ENCODE data around the gene DNAL1. TPM values are rescaled to one million over a fixed set of nuclear protein-coding genes. Genes with fewer than 3 reads are reported as not detected.

Gene DNAL1
- total and polyA plus RNA-seq, 2 of the 4 experiments (the other 2 are of a cell fraction): 4.5 to 5.4 TPM

DNA sequence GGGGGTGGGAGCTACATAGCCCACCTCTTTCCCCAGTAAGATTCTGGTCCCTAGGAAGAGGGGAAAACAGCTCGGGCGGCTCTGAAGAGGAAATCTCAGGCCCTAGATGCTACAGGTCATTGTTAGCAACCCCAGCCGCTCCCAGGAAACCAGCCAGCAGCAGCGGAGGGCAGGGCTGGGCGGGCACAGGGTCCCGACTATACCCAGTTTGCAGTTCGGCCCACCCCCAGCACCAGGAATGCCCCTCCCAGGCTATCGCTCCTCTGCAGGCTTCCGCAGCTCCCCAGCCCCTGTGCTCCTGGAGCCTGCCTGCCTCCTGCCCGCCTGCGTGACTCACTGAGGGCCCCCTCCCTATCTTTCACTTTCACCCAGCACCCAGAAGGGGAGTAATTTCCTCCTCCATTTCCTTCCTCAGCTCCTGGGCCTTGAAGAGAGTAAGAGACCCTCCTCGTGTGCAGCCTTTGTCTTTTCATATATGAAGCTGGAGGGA is 96.6 kb downstream of the DNAL1 start (continued):
- no peak; the same call in 1 of the 2 replicates for TF ChIP-seq RAD21 (IDR thresholded peaks at IDR 0.05; ENCODE audit: low read length)

DNA sequence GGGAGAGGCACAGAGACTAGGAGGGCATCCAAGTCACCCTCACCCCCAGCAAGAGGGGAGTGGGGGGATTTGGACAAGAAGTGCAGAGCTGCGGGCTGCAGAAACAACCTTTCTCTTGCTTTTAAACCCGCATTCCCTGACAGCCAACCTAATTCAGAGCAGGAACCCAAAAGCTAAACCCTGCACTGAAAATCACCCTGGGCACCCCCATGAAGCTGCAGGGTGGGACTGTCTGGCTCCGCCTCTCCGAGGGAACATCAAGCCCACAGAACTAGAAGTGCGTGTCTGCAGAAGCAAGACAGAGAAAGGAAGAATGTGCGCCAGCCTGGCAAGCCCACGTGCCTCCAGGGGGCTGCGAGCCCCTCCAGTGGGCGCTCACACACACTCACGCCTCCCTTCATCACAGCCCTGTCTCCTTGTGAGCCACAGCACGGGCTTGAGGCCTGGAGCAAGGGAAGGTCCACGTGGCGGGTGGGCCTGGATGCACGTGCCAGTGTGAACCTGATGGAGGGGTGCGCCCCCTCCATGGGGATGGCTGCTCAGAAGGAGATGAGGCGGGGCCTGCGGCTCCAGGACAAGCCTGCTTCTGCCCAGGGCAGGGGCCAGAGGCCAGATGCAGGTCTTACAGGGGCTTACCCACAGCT is 97.2 kb downstream of the DNAL1 start:
- Histone ChIP-seq H2BK120ac (ENCODE audit: low read depth, low read length) (peak overlapping the region; percentile 78), H3K79me1 (ENCODE audit: low read depth in 1 of 2, low read length in 2 of 2) (peaks cover 33 to 99% of the 10 kb centered on the region in 2 experiments), H2AFZ (replicated peaks; ENCODE audit: low read length, poor library complexity) (peak overlapping the region; percentile 87), H4K8ac (ENCODE audit: low read depth in 2 of 2, low read length in 2 of 2) (peak overlapping the region in 1 of 2 experiments; percentile 87; a peak in 3 of 4 replicates), H2AK9ac (replicated peaks; ENCODE audit: low read depth, low read length, poor library complexity) (peak overlapping the region; percentile 83), H2BK20ac (ENCODE audit: low read depth, low read length) (peak overlapping the region; percentile 21; the same call in 1 of the 2 replicates), H3K56ac (ENCODE audit: extremely low read depth, insufficient read depth, low read length) (peak overlapping the region; percentile 72; the same call in 1 of the 2 replicates), H3K14ac (replicated peaks; ENCODE audit: low read depth, low read length) (peak overlapping the region; percentile 84), H4K20me1 (ENCODE audit: insufficient read depth, low read length) (peaks cover 95% of the 10 kb centered on the region), H3K9me3 (ENCODE audit: control insufficient read depth, insufficient read depth, low read length) (no peaks in the 10 kb centered on the region), H4K91ac (ENCODE audit: insufficient read depth, low read depth, low read length) (peak overlapping the region; percentile 74), H2AK5ac (ENCODE audit: low read depth, low read length) (peak overlapping the region; percentile 79), H3K27me3 (ENCODE audit: control insufficient read depth, insufficient read depth, low read length) (no peaks in the 10 kb centered on the region), H3K9ac (ENCODE audit: low read depth, low read length) (peak overlapping the region; percentile 74), H4K5ac (ENCODE audit: low read depth, low read length) (peak overlapping the region; percentile 60), H2BK5ac (ENCODE audit: low read depth, low read length, poor library complexity, severe bottlenecking) (peak overlapping the region; percentile 80), H3K23ac (ENCODE audit: low read depth, low read length) (peak overlapping the region; percentile 87), H3K4ac (ENCODE audit: low read depth, low read length) (peak overlapping the region; percentile 95), H3K9me1 (ENCODE audit: insufficient read depth, low read length) (peaks cover 46% of the 10 kb centered on the region), H3K4me1 (ENCODE audit: control insufficient read depth, insufficient read depth, low read length) (peaks cover 64% of the 10 kb centered on the region), H3K27ac (ENCODE audit: insufficient read depth, low read length) (peak overlapping the region; percentile 87), H3K4me3 (ENCODE audit: insufficient read depth, low read depth, low read length) (peak overlapping the region; percentile 13; the same call in 1 of the 2 replicates), H3K36me3 (ENCODE audit: control insufficient read depth, insufficient read depth, low read length) (peaks cover 19% of the 10 kb centered on the region), H2BK15ac (ENCODE audit: low read depth, low read length) (peak overlapping the region; percentile 66; the same call in 1 of the 3 replicates), H3K4me2 (ENCODE audit: low read depth, low read length) (peak overlapping the region; percentile 93), H3K18ac (ENCODE audit: low read depth, low read length) (peak overlapping the region; percentile 47)
- ChIA-PET POLR2A (ENCODE audit: unreplicated experiment) (interaction anchor here (0.6 to 1.2 kb wide), 2 partner anchors 16 to 18 kb away, joined by 3 to 5 read pairs; a partner anchor contains a TSS), CTCF (interaction anchor here (1.8 kb wide), 1 partner anchor 13 kb away, joined by 12 read pairs; no protein-coding TSS in a partner anchor)
- dilution Hi-C loops (cut with HindIII; ENCODE audit: low sequenced_read_pairs, unreplicated experiment): no loop called here
- ATAC-seq (ENCODE audit: low read depth) (peak; percentile 25; the same call in 1 of the 2 replicates), DNase-seq (no peak)
- TF ChIP-seq, protein P1, sequence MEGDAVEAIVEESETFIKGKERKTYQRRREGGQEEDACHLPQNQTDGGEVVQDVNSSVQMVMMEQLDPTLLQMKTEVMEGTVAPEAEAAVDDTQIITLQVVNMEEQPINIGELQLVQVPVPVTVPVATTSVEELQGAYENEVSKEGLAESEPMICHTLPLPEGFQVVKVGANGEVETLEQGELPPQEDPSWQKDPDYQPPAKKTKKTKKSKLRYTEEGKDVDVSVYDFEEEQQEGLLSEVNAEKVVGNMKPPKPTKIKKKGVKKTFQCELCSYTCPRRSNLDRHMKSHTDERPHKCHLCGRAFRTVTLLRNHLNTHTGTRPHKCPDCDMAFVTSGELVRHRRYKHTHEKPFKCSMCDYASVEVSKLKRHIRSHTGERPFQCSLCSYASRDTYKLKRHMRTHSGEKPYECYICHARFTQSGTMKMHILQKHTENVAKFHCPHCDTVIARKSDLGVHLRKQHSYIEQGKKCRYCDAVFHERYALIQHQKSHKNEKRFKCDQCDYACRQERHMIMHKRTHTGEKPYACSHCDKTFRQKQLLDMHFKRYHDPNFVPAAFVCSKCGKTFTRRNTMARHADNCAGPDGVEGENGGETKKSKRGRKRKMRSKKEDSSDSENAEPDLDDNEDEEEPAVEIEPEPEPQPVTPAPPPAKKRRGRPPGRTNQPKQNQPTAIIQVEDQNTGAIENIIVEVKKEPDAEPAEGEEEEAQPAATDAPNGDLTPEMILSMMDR (conservative IDR thresholded peaks at IDR 0.05; ENCODE audit: low read depth, low read length): no peak
- TF ChIP-seq NFE2L2 (IDR thresholded peaks at IDR 0.05; ENCODE audit: low read depth, low read length) (no peak), FOS (IDR thresholded peaks at IDR 0.05; ENCODE audit: low read depth, low read length) (no peak), BHLHE40 (IDR thresholded peaks at IDR 0.05; ENCODE audit: low read depth, low read length) (peak; percentile 66), RAD21 (IDR thresholded peaks at IDR 0.05; ENCODE audit: low read length) (no peak), CEBPB (IDR thresholded peaks at IDR 0.05; ENCODE audit: low read depth, low read length) (no peak)
- TF ChIP-seq, protein P2, sequence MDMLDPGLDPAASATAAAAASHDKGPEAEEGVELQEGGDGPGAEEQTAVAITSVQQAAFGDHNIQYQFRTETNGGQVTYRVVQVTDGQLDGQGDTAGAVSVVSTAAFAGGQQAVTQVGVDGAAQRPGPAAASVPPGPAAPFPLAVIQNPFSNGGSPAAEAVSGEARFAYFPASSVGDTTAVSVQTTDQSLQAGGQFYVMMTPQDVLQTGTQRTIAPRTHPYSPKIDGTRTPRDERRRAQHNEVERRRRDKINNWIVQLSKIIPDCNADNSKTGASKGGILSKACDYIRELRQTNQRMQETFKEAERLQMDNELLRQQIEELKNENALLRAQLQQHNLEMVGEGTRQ (IDR thresholded peaks at IDR 0.05; ENCODE audit: low read depth, low read length): no peak
- in situ Hi-C loops (cut with MboI; ENCODE audit: low sequenced_read_pairs): no loop called here
- intact Hi-C loops (cut with micrococcal nuclease): no loop called here
- 38% methylated on average over 6 of the region's 17 CpGs; no CpG with 5 or more reads in 1 of the 2 experiments for WGBS, 2 experiments (ENCODE audit: extremely low coverage in 2 of 2, insufficient read length in 1 of 2)
- BruUV-seq (replicated peaks): no TSS peak

Measured in IMR-90 (cell line).